HG03095 (cell line): ENCODE data around the gene CDX1.
"Not testable (repeated sequence)": the region's sequence is repeated elsewhere in the genome, so short reads cannot be mapped to it uniquely, and the experiment has no call there.

Experiments used
- ATAC-seq: cut with Tn5 transposase; IDR thresholded peaks from one replicate; pipeline ENCODE4 v1.9.1; 2021; ENCODE audit warnings: moderate library complexity; ENCODE audit not compliant: unreplicated experiment

Gene CDX1

GRCh38 chr5:150224483-150225027 lies 58.0 kb downstream of the CDX1 start:
- ATAC-seq, result no peak

DNA sequence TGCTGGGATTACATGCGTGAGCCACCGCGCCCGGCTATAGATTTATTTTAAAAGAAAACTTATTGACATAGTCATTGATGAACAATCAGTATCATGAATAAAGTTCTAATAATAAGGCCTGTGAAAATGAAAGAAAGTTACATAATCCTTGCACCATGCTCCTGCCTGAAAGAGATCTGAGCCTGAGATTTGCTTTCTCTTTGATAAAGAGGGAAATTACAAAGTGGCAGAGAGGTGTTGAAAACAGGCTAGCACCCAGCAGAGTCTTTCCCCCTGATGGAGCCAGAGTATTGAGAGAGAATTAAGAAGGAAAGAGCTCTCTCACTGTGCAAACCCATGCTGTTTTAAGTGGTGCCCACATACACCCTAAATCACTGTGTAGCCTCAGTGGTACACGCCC lies 60.5 kb downstream of the CDX1 start:
- ATAC-seq, result no peak

GRCh38 chr5:150227606-150228273 lies 61.2 kb downstream of the CDX1 start:
- ATAC-seq, result no peak

DNA sequence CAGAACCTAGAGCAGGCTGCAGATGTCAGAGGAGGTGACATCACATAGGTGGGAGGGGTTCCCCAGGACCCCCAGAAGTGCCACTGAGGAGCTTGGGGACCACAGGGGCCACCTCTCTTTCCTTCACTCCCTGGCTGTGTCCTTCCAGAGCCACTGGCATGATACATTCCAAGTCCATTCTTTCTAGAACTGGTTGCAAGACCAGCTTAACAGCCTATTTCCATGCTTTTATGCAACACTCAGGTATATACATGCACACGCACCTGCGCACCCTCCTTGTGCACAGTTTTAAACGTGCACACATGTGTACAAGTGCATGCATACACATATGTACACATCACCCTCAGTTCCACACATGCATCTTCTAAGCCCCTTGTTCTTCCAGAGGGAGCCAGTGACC lies 63.0 kb downstream of the CDX1 start:
- no peak for ATAC-seq

DNA sequence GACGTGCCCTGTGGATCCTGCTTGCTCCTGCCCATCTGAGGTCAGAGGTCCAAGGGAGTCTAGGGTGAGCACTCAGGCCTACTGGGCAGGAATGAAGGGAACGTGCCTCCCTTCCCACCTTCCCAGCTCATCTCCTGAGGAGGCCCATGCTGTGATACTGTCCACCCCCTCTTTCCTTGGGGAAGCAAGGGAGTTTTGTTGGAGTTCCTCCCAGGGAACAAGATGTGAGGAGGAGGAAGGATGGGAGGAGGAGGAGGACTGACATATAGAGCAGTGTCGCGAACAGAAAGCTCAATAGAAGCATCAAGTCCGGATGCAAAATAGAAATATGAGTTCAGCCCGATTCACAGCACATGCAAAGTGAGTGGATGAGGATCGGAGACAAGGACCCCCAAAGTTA lies 64.3 kb downstream of the CDX1 start:
- ATAC-seq, result no peak

GRCh38 chr5:150233706-150234105 lies 67.1 kb downstream of the CDX1 start:
- ATAC-seq, result not testable (repeated sequence)
